GM23338 (cell line): ENCODE measurements around the gene SMARCA2. TPM values are rescaled to one million over a fixed set of nuclear protein-coding genes. Genes with fewer than 3 reads are reported as not detected.

Experiments
- ATAC-seq: fragments of 200-7000 bp; cut with Tn5 transposase; 3 replicates; pipeline ENCODE4 v1.9.1; 2020
- DNase-seq: peaks from one replicate; pipeline ENCODE4 v3.0.0-alpha.2; 2015; ENCODE audit warnings: low spot score
- H2AFZ ChIP-seq: fragments of 200-600 bp; sonication (generic); 2 replicates; pipeline ENCODE4 v1.8.0; 2016; ENCODE audit warnings: antibody characterized with exemption, mild to moderate bottlenecking, moderate library complexity
- H3F3A ChIP-seq: fragments of 200-600 bp; sonication (generic); replicated peaks from 2 replicates; pipeline ENCODE4 v1.8.0; 2017; ENCODE audit warnings: antibody characterized with exemption, mixed run types, low read depth
- H3K27ac ChIP-seq: fragments of 200-600 bp; sonication (generic); 2 replicates; pipeline ENCODE4 v1.6.1; 2016; ENCODE audit warnings: low read depth
- H3K27me3 ChIP-seq: fragments of 200-600 bp; sonication (generic); 2 replicates; pipeline ENCODE4 v1.8.0; 2016; ENCODE audit warnings: mild to moderate bottlenecking, mixed run types, moderate library complexity; ENCODE audit not compliant: insufficient read depth
- H3K36me3 ChIP-seq: fragments of 200-600 bp; sonication (generic); 2 replicates; pipeline ENCODE4 v1.8.0; 2016; ENCODE audit warnings: mild to moderate bottlenecking; ENCODE audit not compliant: insufficient read depth
- H3K4me1 ChIP-seq: fragments of 200-600 bp; sonication (generic); 2 replicates; pipeline ENCODE4 v1.8.0; 2016; ENCODE audit warnings: mild to moderate bottlenecking, moderate library complexity; ENCODE audit not compliant: insufficient read depth
- H3K4me2 ChIP-seq: fragments of 200-600 bp; sonication (generic); 2 replicates; pipeline ENCODE4 v1.7.1; 2017; ENCODE audit warnings: mixed run types
- H3K4me3 ChIP-seq: fragments of 200-600 bp; sonication (generic); 2 replicates; pipeline ENCODE4 v1.6.1; 2016; ENCODE audit warnings: mixed run types
- H3K79me2 ChIP-seq: fragments of 200-600 bp; sonication (generic); replicated peaks from 2 replicates; pipeline ENCODE4 v1.8.0; 2017; ENCODE audit warnings: mild to moderate bottlenecking; ENCODE audit not compliant: insufficient read depth
- H3K9me2 ChIP-seq: fragments of 200-600 bp; sonication (generic); 2 replicates; pipeline ENCODE4 v1.8.0; 2017; ENCODE audit not compliant: insufficient read depth
- H4K20me1 ChIP-seq: fragments of 200-600 bp; sonication (generic); replicated peaks from 2 replicates; pipeline ENCODE4 v1.8.0; 2017; ENCODE audit warnings: mild to moderate bottlenecking; ENCODE audit not compliant: insufficient read depth
- H3K27ac Mint-ChIP-seq: 2 replicates; pipeline ENCODE4 v1.8.0; 2020; ENCODE audit warnings: inconsistent platforms, mild to moderate bottlenecking, moderate library complexity, mixed read lengths
- H3K27me3 Mint-ChIP-seq: 3 replicates; pipeline ENCODE4 v1.8.0; 2022; ENCODE audit warnings: low read depth, mild to moderate bottlenecking, moderate library complexity, mixed read lengths, inconsistent platforms; ENCODE audit not compliant: insufficient read depth, poor library complexity
- H3K36me3 Mint-ChIP-seq: 3 replicates; pipeline ENCODE4 v1.8.0; 2021; ENCODE audit warnings: low read depth, mild to moderate bottlenecking, inconsistent platforms, moderate library complexity, mixed read lengths
- H3K4me1 Mint-ChIP-seq: 3 replicates; pipeline ENCODE4 v1.8.0; 2020; ENCODE audit warnings: mild to moderate bottlenecking, inconsistent platforms, mixed read lengths
- H3K4me3 Mint-ChIP-seq: 3 replicates; pipeline ENCODE4 v1.8.0; 2021; ENCODE audit warnings: moderate library complexity, mild to moderate bottlenecking, inconsistent platforms, mixed read lengths
- H3K9me3 Mint-ChIP-seq: 3 replicates; pipeline ENCODE4 v1.8.0; 2020; ENCODE audit warnings: moderate library complexity, mild to moderate bottlenecking, inconsistent platforms, mixed read lengths
- CREB1 ChIP-seq: fragments of 250-450 bp; sonication (Bioruptor Pico); IDR thresholded peaks from 2 replicates; pipeline ENCODE4 v1.5.0; 2020; ENCODE audit warnings: low read depth, mild to moderate bottlenecking, moderate library complexity
- EZH2 ChIP-seq: fragments of 200-600 bp; sonication (generic); IDR thresholded peaks from one replicate; pipeline ENCODE4 v1.8.0; 2017; ENCODE audit warnings: antibody characterized with exemption, mild to moderate bottlenecking, low read depth; ENCODE audit not compliant: unreplicated experiment
- EZH2phosphoT487 ChIP-seq: fragments of 200-600 bp; sonication (generic); IDR thresholded peaks from one replicate; pipeline ENCODE4 v1.8.1; 2018; ENCODE audit warnings: antibody characterized with exemption; ENCODE audit not compliant: unreplicated experiment
- JUNB ChIP-seq: IDR thresholded peaks from one replicate; pipeline ENCODE4 v1.6.1; 2016; ENCODE audit warnings: antibody characterized with exemption; ENCODE audit not compliant: unreplicated experiment
- NANOG ChIP-seq: IDR thresholded peaks from 2 replicates; pipeline ENCODE4 v1.6.1; 2016; ENCODE audit warnings: antibody characterized with exemption, borderline replicate concordance
- STAT1 ChIP-seq: IDR thresholded peaks from one replicate; pipeline ENCODE4 v1.6.1; 2016; ENCODE audit warnings: antibody characterized with exemption; ENCODE audit not compliant: unreplicated experiment
- ZNF114 ChIP-seq: fragments of 250-450 bp; sonication (Bioruptor Pico); IDR thresholded peaks from 2 replicates; pipeline ENCODE4 v1.5.0; 2020; ENCODE audit warnings: mild to moderate bottlenecking, moderate library complexity
- ZNF331 ChIP-seq: fragments of 250-450 bp; sonication (Bioruptor Pico); IDR thresholded peaks from 2 replicates; pipeline ENCODE4 v1.5.0; 2020; ENCODE audit warnings: low read depth, mild to moderate bottlenecking, moderate library complexity
- polyA plus RNA-seq: library from polyadenylated mRNA; unstranded; fragments of >200 nt; fragmentation: Nextera tagmentation; extraction: Ambion mirVana; gene quantifications from 2 replicates; pipeline ENCODE4 v1.2.1, GENCODE V29; 2016
- total RNA-seq: library from RNA; depleted of rRNA; stranded (reverse); fragments of >200 nt; shearing (Covaris generic); gene quantifications from 2 replicates; pipeline ENCODE4 v1.2.3, GENCODE V29; 2014
- TF ChIP-seq, protein P1 (sequence below), 2 experiments: fragments of 200-600 bp in 1 of 2; sonication (generic) in 1 of 2; conservative IDR thresholded peaks; 2 replicates each; pipeline versions ENCODE4 v1.5.1 to v1.6.1; 2016 to 2017; ENCODE audit warnings: antibody characterized with exemption in 2 of 2, low read depth in 2 of 2, mild to moderate bottlenecking in 2 of 2, moderate library complexity in 1 of 2
- TF ChIP-seq, protein P2 (sequence below): IDR thresholded peaks from one replicate; pipeline ENCODE4 v1.6.1; 2018; ENCODE audit warnings: antibody characterized with exemption; ENCODE audit not compliant: unreplicated experiment
- TF ChIP-seq, protein P3 (sequence below): fragments of 250-450 bp; sonication (Bioruptor Pico); IDR thresholded peaks from 2 replicates; pipeline ENCODE4 v1.5.0; 2020; ENCODE audit warnings: mild to moderate bottlenecking, moderate library complexity

The SMARCA2 gene
- total and polyA plus RNA-seq, 2 experiments from 2014 or later = 21.7 to 21.9 TPM

DNA sequence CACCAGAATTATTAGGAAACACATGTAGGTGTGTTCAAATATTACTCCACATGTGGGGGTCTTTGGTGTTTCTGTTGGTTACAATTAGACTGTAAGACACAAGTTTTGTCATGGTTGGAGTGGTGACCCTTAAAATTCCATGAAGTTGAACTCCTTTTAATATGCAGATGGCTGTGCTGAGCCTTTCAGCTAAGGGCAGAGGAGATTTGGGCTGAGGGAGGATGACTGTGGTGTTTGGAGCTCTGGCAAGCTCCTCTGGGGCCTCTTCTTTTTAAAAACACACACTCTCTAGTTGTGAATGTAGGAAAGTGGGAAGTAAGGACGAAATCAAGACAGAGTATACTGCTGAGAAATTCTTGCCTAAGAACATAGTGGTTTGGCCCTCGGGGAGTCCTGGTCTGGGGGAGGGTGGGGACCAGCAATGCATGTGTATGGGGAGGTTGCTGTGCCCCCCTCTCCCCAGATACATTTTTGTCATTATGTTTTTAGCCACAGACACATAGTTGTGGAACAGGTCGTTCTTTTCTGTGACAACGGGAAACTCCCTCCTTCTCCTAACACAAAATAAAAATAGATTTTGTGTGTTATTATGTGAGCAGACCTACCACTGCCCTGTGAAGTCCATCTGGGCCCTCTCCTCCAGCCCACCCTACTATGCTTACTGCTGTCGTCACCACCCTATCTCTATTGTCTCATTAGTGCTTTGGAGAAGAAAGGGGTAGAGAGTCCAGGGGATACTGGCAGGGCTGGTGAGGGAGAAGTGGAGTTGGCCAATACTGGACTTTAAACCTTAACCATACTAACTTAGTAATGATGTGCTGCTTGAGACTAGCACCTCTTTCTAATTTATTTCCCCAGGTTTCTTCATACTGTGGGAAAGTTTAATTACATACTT is 10.0 kb downstream of the SMARCA2 start (continued):
- TF ChIP-seq, protein P1, sequence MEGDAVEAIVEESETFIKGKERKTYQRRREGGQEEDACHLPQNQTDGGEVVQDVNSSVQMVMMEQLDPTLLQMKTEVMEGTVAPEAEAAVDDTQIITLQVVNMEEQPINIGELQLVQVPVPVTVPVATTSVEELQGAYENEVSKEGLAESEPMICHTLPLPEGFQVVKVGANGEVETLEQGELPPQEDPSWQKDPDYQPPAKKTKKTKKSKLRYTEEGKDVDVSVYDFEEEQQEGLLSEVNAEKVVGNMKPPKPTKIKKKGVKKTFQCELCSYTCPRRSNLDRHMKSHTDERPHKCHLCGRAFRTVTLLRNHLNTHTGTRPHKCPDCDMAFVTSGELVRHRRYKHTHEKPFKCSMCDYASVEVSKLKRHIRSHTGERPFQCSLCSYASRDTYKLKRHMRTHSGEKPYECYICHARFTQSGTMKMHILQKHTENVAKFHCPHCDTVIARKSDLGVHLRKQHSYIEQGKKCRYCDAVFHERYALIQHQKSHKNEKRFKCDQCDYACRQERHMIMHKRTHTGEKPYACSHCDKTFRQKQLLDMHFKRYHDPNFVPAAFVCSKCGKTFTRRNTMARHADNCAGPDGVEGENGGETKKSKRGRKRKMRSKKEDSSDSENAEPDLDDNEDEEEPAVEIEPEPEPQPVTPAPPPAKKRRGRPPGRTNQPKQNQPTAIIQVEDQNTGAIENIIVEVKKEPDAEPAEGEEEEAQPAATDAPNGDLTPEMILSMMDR (conservative IDR thresholded peaks at IDR 0.05; ENCODE audit: low read depth in 2 of 2) = no peak
- TF ChIP-seq STAT1 (no peak), NANOG (no peak), CREB1 (CRISPR knock-in tag) (no peak), EZH2 (no peak)

DNA sequence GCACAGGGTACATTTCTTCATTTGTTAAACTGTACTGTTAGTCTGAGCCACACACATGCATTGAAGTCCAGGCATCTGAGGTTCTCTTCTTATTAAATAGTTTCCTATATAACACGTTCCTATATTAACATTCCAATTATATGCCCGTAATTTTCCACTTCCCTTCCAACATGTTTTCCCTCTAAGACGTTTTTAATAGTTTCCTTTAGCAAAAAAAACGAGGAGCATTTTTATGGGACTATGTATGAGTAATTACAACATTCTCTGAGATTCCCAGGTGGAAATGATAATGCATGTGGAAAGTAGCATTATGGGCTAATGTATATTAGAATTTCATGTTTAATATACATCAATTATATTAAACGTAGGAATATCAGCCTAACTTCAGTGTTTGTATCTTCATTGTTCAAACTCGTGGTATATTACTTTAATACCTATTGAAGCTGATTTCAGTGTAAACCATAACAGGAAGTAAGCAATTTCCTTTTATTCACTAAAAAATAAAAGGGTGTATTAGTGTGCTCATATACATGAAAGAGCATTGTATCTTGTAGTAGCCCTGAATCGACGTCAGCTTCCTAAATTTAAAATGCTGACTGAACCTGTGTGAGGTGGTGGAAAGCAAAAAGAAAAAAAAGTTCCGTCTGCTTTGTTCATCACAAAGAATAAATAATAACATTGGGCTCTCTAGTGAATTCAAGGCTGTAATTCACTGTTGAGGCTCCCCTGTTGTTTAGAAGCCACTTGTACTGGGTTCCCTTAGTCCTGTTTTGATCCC is 11.3 kb downstream of the SMARCA2 start:
- Histone ChIP-seq H3K4me3 (no peak overlapping the region), H2AFZ (no peak overlapping the region), H3K79me2 (peaks cover 13% of the 10 kb centered on the region), H3K27ac (no peak overlapping the region), H3F3A (no peaks in the 10 kb centered on the region), H3K4me1 (peaks cover 39% of the 10 kb centered on the region), H4K20me1 (no peaks in the 10 kb centered on the region), H3K36me3 (no peaks in the 10 kb centered on the region), H3K27me3 (0 out of 2 replicates have a peak, but pooled peaks cover 2% of the 10 kb centered on the region), H3K4me2 (no peak overlapping the region), H3K9me2 (0 out of 2 replicates have a peak, but pooled peaks cover 3% of the 10 kb centered on the region)
- ATAC-seq = no peak
- H3K9me3 Mint-ChIP-seq = no peaks in the 10 kb centered on the region
- no peak overlapping the region for H3K27ac Mint-ChIP-seq
- H3K27me3 Mint-ChIP-seq = peaks cover 5% of the 10 kb centered on the region
- no peak overlapping the region for H3K4me3 Mint-ChIP-seq
- peaks cover 44% of the 10 kb centered on the region for H3K4me1 Mint-ChIP-seq
- DNase-seq = no peak
- no peaks in the 10 kb centered on the region for H3K36me3 Mint-ChIP-seq
- TF ChIP-seq, protein P2, sequence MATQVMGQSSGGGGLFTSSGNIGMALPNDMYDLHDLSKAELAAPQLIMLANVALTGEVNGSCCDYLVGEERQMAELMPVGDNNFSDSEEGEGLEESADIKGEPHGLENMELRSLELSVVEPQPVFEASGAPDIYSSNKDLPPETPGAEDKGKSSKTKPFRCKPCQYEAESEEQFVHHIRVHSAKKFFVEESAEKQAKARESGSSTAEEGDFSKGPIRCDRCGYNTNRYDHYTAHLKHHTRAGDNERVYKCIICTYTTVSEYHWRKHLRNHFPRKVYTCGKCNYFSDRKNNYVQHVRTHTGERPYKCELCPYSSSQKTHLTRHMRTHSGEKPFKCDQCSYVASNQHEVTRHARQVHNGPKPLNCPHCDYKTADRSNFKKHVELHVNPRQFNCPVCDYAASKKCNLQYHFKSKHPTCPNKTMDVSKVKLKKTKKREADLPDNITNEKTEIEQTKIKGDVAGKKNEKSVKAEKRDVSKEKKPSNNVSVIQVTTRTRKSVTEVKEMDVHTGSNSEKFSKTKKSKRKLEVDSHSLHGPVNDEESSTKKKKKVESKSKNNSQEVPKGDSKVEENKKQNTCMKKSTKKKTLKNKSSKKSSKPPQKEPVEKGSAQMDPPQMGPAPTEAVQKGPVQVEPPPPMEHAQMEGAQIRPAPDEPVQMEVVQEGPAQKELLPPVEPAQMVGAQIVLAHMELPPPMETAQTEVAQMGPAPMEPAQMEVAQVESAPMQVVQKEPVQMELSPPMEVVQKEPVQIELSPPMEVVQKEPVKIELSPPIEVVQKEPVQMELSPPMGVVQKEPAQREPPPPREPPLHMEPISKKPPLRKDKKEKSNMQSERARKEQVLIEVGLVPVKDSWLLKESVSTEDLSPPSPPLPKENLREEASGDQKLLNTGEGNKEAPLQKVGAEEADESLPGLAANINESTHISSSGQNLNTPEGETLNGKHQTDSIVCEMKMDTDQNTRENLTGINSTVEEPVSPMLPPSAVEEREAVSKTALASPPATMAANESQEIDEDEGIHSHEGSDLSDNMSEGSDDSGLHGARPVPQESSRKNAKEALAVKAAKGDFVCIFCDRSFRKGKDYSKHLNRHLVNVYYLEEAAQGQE = no peak
- TF ChIP-seq NANOG (no peak), EZH2phosphoT487 (no peak), ZNF114 (CRISPR knock-in tag) (no peak), ZNF331 (no peak), JUNB (no peak)
- TF ChIP-seq, protein P3, sequence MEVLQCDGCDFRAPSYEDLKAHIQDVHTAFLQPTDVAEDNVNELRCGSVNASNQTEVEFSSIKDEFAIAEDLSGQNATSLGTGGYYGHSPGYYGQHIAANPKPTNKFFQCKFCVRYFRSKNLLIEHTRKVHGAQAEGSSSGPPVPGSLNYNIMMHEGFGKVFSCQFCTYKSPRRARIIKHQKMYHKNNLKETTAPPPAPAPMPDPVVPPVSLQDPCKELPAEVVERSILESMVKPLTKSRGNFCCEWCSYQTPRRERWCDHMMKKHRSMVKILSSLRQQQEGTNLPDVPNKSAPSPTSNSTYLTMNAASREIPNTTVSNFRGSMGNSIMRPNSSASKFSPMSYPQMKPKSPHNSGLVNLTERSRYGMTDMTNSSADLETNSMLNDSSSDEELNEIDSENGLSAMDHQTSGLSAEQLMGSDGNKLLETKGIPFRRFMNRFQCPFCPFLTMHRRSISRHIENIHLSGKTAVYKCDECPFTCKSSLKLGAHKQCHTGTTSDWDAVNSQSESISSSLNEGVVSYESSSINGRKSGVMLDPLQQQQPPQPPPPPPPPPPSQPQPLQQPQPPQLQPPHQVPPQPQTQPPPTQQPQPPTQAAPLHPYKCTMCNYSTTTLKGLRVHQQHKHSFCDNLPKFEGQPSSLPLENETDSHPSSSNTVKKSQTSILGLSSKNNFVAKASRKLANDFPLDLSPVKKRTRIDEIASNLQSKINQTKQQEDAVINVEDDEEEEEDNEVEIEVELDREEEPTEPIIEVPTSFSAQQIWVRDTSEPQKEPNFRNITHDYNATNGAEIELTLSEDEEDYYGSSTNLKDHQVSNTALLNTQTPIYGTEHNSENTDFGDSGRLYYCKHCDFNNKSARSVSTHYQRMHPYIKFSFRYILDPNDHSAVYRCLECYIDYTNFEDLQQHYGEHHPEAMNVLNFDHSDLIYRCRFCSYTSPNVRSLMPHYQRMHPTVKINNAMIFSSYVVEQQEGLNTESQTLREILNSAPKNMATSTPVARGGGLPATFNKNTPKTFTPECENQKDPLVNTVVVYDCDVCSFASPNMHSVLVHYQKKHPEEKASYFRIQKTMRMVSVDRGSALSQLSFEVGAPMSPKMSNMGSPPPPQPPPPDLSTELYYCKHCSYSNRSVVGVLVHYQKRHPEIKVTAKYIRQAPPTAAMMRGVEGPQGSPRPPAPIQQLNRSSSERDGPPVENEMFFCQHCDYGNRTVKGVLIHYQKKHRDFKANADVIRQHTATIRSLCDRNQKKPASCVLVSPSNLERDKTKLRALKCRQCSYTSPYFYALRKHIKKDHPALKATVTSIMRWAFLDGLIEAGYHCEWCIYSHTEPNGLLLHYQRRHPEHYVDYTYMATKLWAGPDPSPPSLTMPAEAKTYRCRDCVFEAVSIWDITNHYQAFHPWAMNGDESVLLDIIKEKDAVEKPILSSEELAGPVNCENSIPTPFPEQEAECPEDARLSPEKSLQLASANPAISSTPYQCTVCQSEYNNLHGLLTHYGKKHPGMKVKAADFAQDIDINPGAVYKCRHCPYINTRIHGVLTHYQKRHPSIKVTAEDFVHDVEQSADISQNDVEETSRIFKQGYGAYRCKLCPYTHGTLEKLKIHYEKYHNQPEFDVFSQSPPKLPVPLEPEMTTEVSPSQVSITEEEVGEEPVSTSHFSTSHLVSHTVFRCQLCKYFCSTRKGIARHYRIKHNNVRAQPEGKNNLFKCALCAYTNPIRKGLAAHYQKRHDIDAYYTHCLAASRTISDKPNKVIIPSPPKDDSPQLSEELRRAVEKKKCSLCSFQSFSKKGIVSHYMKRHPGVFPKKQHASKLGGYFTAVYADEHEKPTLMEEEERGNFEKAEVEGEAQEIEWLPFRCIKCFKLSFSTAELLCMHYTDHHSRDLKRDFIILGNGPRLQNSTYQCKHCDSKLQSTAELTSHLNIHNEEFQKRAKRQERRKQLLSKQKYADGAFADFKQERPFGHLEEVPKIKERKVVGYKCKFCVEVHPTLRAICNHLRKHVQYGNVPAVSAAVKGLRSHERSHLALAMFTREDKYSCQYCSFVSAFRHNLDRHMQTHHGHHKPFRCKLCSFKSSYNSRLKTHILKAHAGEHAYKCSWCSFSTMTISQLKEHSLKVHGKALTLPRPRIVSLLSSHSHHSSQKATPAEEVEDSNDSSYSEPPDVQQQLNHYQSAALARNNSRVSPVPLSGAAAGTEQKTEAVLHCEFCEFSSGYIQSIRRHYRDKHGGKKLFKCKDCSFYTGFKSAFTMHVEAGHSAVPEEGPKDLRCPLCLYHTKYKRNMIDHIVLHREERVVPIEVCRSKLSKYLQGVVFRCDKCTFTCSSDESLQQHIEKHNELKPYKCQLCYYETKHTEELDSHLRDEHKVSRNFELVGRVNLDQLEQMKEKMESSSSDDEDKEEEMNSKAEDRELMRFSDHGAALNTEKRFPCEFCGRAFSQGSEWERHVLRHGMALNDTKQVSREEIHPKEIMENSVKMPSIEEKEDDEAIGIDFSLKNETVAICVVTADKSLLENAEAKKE (CRISPR knock-in tag) = no peak
